GM21529 (cell line): ENCODE measurements around the gene CFAP54.
"Not testable (repeated sequence)": the region's sequence is repeated elsewhere in the genome, so short reads cannot be mapped to it uniquely, and the experiment has no call there.

Experiments used
- ATAC-seq: cut with Tn5 transposase; IDR thresholded peaks from one replicate; pipeline ENCODE4 v1.9.1; 2021; ENCODE audit not compliant: unreplicated experiment

Gene CFAP54

DNA sequence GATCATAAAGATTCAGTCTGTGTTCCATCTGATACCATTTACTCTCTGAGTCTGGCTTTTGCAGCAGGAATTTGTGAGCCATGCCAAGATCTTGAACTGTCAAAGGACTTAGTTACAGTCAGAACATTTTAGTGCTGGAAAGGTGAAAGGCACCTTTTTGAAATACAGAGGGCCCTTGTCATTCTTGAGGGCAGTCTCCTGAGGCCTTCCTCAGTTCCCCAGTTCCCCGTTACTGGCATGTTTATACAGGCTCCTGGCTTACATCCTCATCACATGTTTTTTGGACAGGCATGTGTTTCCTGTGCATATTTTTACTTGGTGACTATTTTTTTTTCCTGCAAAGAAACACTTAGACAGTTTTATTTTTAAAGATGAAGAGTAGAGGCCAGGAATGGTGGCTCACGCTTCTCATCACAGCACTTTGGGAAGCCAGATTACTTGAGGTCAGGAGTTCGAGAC lies 21.0 kb downstream of the CFAP54 start:
- ATAC-seq: no peak

GRCh38 chr12:96513166-96513565 lies 23.8 kb downstream of the CFAP54 start:
- no peak for ATAC-seq

- no peak for ATAC-seq
Measured at GRCh38 chr12:96513681-96514080, 24.3 kb downstream of the CFAP54 start.

GRCh38 chr12:96514328-96514727 lies 25.0 kb downstream of the CFAP54 start:
- ATAC-seq: peak; percentile 78

DNA sequence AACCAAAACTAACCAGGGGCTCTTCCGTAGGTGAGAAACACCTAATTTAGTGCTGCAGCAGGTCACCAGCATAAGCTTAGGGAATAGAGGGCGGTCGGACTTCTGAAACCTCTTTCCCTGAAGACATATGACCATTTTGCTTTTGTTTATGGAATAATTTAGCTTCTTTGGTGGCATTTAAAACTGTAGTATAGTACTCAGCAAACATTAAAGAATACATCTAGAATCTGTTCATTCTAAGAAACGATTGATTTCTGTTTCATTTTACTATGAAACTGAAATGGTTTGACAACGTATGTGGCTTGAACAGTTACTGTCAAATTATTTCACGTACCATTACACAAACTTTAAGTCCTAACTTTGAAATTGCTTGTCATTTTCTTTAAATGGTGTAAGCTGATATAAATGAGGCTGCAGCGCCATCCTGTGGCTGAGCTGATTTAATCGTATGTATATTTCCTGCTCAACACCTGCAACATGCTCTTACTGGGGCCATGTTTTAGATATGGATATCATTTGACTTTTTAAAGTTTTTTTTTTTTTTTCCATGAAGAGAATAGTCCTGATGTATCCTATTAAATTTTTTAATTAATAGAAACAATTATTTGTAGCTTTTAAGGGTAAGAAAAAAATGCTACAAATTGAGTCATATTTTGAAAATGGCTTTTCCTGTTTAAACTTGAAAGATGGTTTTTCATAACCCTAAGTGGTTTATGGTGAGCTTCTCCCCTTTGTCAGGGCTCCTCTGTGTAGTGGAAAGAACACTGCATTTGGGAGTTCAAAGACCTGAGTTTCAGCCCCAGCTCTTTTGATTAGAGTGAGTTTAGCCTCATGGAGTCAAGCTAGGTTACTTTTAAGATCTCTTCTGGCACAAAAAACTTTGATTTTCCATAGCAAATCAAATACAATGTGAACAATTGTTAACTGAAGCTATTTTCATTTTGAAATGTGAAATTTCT lies 27.4 kb downstream of the CFAP54 start:
- ATAC-seq: peak; percentile 60

DNA sequence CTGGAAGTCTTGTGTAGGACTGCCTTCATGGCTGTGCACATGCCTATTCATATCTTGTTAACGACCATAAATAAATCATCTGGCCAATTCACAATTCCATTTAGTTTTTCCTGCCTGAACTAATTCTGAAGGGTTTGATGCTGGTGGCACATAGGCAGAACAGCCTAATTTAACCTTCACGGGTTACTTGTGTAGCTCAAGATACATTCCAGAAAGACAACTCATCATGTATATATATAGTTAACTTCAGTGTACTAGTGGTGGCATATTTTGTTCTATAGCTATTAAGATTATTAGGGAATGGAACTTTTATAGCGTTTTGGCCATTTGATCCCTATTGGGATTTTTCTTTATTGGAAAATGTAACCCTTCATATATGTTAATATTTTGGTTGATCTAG lies 31.4 kb downstream of the CFAP54 start:
- ATAC-seq: no peak

DNA sequence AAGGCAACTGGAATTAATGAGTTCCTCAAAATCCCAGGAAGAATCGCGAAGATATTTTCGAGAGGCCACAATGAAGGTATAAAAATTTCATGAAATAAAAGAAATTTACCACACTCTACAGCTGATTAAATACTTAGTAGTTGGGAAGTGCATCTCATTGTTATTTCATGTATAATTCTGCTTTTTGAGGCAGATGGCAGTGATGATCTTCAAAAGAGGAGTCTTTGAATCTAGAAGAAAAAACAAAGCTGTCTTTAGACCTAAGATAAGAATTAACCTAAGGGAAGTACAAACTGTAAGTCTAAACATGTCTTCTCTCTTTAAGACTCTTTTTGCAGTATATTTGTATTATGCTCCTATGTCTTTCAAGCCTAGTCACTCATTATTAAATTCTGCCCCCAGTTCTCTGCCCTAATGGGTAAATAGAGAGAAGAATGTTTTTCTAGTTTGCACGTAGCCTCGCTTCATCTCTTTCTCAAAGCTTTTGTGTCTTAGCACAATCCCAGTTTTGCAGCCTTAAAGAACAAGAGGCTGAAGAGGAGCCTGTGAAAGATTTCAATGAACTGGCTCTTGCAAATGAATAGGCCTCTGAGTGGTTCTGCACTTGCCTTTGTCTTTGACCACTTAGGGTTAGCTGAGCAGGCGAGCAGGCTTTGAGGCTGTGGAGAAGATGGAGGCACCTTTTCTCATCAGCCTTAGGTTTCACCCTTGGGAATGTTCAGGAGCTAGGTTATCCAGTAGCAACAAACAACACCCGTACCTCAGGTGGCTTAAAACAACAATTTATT lies 32.7 kb downstream of the CFAP54 start:
- no peak for ATAC-seq

DNA sequence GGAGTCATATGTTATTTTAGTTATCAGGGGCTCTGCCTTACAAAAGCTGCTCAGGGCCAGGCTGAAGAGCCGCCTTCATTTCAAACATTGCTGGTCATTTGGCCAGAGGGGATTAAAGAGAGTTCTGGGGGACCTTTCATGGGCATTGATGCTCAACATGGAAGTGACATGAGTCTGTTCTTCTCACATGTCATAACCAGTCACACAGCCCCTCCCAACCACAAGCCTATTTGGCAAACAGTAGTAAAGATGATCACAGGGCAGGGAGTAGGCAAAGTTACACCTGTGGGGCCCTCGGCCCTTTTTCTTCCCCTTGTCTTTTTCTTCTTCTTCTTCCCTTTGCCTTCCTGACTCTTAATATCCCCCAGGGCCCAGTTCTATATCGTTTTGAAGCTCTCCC lies 33.3 kb downstream of the CFAP54 start:
- no peak for ATAC-seq

- ATAC-seq: no peak
Measured at GRCh38 chr12:96526110-96526509, 36.7 kb downstream of the CFAP54 start.

DNA sequence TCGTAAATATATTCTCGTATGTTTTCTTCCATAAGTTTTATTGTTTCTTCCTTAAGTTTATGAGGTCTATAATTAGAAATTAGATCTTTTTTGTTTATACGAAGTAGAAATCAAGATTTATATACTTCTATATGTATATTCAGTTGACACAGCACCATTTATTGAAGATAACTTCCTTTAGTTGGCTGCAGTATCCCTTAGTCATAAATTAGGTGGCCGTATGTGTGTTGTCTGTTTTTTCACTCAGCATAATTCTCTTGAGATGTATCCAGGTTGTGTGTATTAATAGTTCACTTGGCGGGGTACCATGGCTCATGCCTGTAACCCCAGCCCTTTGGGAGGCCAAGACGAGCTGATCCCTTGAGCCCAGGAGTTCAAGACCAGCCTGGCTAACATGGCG lies 40.5 kb downstream of the CFAP54 start:
- ATAC-seq: no peak

- ATAC-seq: no peak
Measured at GRCh38 chr12:96534339-96534738, 45.0 kb downstream of the CFAP54 start.

- ATAC-seq: no peak
Measured at GRCh38 chr12:96548384-96548783, 59.0 kb downstream of the CFAP54 start.

GRCh38 chr12:96549341-96549740 lies 60.0 kb downstream of the CFAP54 start:
- no peak for ATAC-seq

DNA sequence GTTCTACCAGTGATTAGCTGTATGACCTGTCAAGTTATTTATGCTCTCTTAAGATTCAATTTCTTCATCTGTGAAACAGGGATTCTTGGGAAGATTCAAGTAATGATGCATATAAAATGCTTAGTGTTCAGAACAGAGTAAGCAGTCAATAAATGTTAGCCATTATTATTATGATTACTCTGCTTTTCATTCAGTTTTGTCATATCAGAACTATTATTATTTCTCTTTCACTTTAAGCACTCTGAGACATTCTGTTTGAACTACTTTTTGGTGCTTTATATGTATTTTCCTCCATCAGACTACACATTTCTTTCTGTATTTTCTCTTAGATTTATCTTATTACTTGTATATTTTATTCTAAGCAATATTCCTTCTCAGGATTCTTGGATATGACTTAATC lies 81.2 kb downstream of the CFAP54 start:
- ATAC-seq: peak; percentile 13

DNA sequence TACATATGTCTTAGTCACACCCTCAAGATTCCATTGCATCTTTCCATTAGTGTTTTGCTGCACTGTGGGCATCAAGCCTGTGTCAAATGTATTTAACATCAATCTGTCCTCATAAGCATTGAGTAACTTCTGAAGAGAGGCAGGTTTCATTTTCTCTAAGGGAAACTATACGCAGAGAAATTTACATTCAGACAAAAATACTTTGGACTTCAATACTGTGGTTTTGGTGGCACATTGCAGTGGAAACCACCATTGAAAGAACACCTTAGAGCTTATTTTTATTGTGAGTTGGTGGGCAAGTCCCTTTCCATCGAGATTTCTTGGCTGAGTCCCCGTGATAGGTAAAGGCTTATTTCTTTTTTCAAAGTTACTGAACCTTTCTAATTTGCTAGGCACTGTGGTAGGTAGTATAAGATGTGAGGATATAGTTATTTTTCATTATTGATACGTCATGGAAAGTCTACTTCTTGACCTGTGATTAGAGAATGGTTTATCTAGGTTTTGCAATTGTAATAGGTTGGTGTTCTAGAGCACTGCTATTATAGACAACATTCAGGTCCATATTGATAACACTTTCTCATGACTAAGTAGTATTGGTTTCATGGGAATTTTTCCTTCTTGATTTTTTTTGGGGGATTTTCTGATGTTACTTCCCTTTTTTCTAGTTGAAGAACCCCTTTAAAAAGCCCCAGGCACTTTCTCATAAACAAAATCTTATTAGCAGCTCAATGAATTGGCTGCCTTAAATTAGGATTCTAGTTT lies 81.9 kb downstream of the CFAP54 start:
- ATAC-seq: peak; percentile 88

DNA sequence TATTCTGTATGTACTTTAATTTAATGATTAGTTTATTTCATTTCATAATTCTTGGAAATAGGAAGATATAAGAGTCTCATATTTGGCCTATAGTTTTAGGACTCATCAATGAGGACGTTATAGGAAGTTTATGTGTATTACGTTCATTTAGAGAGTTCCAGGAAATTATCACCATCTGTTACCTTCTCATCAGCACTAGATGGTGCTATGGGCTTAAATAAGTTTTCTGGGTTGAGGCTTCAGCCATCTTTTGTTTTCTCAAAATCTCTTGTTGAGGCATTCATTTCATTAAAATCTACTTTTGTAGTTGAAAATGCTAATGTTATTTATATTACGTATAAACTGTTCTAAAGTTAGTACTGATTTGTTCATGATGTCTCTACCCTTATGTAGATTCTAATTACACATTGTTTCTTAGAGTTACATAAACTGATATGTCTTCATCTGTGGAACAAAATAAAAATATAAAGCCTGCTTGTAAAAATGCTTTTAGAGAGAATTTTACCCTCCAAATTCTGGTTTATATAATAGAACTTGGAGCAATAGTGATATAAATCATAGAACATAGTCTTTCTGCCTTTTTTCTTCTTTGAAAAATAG lies 89.2 kb downstream of the CFAP54 start:
- ATAC-seq: peak; percentile 97

DNA sequence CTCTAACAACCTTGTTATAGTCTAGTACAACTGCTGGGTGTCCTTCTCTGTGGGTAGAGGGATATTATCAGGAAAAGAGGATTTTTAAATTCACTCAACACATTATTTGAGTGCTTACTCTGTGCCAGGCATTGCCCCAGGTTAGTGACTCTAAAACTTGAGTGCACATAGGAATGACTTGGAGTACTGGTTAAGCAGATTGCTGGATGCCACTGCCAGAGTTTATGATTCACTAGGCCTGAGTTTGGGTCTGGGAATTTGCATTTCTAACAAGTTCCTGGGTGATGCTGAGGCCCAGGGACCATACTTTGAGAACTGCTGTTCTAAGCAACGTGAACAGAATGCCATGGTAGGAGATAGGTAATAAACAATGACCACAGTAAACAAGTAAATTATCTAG lies 96.6 kb downstream of the CFAP54 start:
- no peak for ATAC-seq

- no peak for ATAC-seq
Measured at GRCh38 chr12:96587691-96588090, 98.3 kb downstream of the CFAP54 start.

DNA sequence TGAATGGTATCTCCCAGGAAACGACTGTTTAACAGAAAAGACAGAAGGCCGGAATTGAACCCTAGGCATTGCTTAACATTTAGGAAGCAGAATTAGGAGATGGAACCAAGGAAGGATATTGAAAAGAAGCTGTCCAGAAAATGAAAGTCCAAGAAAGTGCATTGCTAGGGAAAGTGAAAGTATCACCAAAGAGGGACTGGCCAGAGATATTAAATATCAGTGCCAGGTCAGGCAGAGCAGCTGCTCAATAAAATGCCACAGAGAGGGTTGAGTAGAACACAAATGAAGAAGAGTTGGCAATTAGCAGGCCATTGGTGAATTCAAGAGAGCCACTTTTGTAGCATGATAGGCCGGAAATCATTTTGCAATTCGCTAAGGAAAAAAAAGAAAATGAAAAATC lies 101.6 kb downstream of the CFAP54 start:
- no peak for ATAC-seq

- not testable (repeated sequence) for ATAC-seq
Measured at GRCh38 chr12:96604374-96604773, 115.0 kb downstream of the CFAP54 start.

GRCh38 chr12:96605684-96606083 lies 116.3 kb downstream of the CFAP54 start:
- no peak for ATAC-seq
